Ishikawa (cell line): ENCODE results near the gene SLC17A5.

Experiments
- CREB1 ChIP-seq: IDR thresholded peaks from 2 replicates; pipeline ENCODE4 v1.6.1; 2012; ENCODE audit warnings: low read depth
- FOXM1 ChIP-seq: IDR thresholded peaks from 2 replicates; pipeline ENCODE4 v1.6.1; 2012; ENCODE audit warnings: low read depth, borderline replicate concordance
- RAD21 ChIP-seq: IDR thresholded peaks from 2 replicates; pipeline ENCODE4 v1.6.1; 2012; ENCODE audit warnings: low read depth
- TF ChIP-seq, protein P1 (sequence below): IDR thresholded peaks from 2 replicates; pipeline ENCODE4 v1.6.1; 2012; ENCODE audit warnings: low read depth, mild to moderate bottlenecking
- TF ChIP-seq, protein P2 (sequence below): IDR thresholded peaks from 2 replicates; pipeline ENCODE4 v1.6.1; 2012

DNA sequence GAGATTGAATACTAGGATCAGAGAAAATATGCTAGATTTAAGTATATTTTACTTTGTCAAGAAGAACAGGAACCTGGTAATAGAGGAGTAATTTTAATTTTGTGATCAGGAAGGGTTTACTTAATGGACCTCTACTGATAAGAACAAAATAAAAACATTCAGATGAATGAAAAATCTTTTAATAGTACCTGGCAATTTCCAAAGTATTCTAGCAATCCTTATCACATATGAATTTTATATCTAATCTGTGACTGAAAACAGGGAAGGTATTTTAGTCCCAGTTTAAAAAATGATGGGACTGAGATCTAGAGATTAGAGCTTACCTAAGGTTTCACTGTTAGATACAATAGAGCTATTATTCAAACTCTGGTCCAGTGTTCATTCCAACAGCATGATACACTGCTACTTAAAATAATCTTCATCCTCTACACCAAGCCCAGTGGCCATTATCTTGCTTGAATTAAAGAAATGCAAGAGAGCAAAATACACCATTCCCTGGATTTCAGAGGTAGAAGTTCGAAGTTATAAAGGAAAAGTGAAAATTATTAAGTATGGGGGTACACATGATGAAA, 13.5 kb downstream of the SLC17A5 start:
- TF ChIP-seq, protein P1, sequence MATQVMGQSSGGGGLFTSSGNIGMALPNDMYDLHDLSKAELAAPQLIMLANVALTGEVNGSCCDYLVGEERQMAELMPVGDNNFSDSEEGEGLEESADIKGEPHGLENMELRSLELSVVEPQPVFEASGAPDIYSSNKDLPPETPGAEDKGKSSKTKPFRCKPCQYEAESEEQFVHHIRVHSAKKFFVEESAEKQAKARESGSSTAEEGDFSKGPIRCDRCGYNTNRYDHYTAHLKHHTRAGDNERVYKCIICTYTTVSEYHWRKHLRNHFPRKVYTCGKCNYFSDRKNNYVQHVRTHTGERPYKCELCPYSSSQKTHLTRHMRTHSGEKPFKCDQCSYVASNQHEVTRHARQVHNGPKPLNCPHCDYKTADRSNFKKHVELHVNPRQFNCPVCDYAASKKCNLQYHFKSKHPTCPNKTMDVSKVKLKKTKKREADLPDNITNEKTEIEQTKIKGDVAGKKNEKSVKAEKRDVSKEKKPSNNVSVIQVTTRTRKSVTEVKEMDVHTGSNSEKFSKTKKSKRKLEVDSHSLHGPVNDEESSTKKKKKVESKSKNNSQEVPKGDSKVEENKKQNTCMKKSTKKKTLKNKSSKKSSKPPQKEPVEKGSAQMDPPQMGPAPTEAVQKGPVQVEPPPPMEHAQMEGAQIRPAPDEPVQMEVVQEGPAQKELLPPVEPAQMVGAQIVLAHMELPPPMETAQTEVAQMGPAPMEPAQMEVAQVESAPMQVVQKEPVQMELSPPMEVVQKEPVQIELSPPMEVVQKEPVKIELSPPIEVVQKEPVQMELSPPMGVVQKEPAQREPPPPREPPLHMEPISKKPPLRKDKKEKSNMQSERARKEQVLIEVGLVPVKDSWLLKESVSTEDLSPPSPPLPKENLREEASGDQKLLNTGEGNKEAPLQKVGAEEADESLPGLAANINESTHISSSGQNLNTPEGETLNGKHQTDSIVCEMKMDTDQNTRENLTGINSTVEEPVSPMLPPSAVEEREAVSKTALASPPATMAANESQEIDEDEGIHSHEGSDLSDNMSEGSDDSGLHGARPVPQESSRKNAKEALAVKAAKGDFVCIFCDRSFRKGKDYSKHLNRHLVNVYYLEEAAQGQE: no peak
- TF ChIP-seq RAD21: no peak
- no peak for TF ChIP-seq FOXM1
- TF ChIP-seq CREB1: no peak
- TF ChIP-seq, protein P2, sequence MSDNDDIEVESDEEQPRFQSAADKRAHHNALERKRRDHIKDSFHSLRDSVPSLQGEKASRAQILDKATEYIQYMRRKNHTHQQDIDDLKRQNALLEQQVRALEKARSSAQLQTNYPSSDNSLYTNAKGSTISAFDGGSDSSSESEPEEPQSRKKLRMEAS: no peak
